Activated CD4-positive, alpha-beta T cell treated with anti-CD3 and anti-CD28 coated beads, Interleukin-10, Interleukin-2, amounts not matched to agents 100 ng/mL and 50 ng/mL, durations not matched to agents 16 hours and 8 hours (primary cell): ENCODE results near the gene PRSS27.

Experiments
- DNase-seq: peaks from one replicate; pipeline ENCODE4 v3.0.0-alpha.2; 2020

Gene PRSS27

DNA sequence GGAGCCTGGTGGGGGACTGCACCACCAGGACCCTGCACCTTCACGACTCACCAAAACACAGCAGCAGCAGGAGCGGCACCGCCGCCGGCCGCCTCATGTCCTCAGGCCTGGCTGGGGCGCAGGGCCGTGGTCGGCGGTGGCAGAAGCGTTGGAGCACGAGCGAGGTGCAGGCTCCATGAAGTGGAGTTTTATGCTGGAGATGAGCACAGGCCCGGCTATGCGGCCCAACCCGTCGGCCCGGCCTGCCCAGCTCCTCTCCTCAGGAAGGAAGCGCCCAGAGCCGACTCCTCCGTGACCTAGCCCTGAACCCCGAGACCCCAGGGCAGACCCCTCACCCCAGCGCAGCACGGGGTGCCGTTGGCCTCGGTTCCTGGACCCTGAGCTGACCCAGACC lies at the start of gene PRSS27:
TSS of gene PRSS27 (minus strand) at position 161 of the 394 bp plus-strand sequence. CDS start at position 97, 64 bp downstream.
- DNase-seq: no peak

- no peak for DNase-seq
Observed at GRCh38 chr16:2769675-2770056, 49.6 kb upstream of the PRSS27 start.

- no peak for DNase-seq
Observed at GRCh38 chr16:2769100-2769529, 49.1 kb upstream of the PRSS27 start.

DNA sequence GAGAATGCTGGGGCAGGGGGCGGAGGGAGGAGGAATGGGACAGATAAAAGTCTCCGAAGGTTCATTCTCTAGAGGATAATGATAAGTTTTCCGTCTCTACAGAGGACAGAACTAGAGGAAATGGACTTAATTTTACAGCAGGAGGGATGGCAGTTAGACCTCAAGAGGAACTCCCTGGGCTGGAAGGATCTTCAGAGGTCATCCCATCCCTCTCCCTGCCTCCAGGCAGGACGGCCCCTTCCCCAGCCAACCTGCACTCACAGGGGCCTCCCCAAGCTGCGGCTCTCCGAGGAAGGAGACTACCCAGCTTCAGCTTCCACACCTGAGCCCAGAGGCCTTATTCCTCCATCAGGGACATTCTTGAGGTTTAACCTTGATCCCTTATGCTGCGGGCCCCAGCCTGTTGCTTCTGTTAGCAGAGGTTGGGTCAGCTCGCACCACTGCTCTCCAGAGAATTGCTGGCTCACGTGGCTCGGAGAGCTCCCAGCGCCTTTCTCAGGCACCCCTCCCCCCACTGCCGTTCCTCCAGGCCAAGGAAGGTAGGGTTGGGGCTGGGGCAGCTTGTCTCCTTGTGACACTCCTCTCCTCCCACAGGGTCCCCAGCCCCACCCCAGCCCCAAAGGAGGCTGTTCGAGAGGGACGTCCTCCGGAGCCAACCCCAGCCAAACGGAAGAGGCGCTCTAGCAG lies 48.5 kb upstream of the PRSS27 start:
- DNase-seq: no peak

DNA sequence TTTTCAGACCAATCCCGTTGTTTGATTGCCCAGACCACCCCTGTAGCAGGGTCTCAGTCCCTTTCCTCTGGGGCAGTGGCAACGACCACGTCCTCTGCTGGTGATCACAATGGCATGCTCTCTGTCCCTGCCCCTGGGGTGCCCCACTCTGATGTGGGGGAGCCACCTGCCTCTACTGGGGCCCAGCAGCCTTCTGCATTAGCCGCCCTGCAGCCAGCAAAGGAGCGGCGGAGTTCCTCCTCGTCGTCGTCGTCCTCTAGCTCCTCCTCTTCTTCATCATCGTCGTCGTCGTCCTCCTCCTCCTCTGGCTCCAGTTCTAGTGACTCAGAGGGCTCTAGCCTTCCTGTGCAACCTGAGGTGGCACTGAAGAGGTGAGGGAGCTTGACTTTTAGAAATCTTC lies 47.9 kb upstream of the PRSS27 start:
- DNase-seq: no peak

DNA sequence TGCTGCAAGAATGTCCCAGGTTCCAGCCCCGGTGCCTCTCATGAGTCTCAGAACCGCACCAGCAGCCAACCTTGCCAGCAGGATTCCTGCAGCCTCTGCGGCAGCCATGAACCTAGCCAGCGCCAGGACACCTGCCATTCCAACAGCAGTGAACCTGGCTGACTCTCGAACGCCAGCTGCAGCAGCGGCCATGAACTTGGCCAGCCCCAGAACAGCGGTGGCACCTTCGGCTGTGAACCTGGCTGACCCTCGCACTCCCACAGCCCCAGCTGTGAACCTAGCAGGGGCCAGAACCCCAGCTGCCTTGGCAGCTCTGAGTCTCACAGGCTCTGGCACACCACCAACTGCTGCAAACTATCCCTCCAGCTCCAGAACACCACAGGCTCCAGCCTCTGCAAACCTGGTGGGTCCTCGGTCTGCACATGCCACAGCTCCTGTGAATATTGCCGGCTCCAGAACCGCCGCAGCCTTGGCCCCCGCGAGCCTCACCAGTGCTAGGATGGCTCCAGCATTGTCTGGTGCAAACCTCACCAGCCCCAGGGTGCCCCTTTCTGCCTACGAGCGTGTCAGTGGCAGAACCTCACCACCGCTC lies 47.2 kb upstream of the PRSS27 start:
- no peak for DNase-seq

DNA sequence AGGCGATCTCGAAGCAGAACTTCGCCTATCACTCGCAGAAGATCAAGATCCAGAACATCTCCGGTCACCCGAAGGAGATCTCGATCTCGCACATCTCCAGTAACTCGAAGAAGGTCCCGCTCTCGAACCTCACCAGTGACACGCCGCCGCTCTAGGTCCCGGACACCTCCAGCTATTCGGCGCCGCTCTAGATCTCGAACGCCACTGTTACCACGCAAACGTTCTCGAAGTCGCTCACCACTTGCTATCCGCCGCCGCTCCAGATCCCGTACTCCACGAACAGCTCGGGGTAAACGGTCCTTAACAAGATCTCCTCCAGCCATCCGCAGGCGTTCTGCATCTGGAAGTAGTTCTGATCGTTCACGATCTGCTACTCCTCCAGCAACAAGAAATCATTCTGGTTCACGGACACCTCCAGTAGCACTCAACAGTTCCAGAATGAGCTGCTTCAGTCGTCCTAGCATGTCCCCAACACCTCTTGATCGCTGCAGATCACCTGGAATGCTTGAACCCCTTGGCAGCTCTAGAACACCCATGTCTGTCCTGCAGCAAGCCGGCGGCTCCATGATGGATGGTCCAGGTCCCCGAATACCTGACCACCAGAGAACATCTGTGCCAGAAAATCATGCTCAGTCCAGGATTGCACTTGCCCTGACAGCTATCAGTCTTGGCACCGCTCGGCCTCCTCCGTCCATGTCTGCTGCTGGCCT lies 46.6 kb upstream of the PRSS27 start:
- DNase-seq: no peak

DNA sequence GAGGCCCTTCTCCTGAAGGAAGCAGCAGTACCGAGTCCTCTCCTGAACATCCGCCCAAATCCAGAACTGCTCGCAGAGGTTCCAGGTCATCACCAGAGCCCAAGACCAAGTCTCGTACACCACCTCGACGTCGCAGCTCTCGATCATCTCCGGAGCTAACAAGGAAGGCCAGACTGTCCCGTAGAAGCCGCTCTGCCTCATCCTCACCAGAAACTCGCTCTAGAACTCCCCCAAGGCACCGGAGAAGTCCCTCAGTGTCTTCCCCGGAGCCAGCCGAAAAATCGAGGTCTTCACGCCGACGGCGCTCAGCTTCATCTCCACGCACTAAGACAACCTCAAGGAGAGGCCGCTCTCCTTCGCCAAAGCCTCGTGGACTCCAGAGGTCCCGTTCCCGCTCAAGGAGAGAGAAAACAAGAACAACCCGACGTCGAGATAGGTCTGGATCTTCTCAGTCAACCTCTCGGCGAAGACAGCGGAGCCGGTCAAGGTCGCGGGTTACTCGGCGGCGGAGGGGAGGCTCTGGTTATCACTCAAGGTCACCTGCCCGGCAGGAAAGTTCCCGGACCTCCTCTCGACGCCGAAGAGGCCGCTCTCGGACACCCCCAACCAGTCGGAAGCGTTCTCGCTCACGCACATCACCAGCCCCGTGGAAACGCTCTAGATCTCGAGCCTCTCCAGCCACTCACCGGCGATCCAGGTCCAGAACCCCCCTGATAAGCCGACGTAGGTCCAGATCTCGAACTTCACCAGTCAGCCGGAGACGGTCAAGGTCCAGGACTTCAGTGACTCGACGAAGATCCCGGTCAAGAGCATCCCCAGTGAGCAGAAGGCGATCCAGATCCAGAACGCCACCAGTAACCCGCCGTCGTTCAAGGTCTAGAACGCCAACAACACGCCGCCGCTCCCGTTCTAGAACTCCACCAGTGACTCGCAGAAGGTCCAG lies 45.7 kb upstream of the PRSS27 start:
- no peak for DNase-seq

DNA sequence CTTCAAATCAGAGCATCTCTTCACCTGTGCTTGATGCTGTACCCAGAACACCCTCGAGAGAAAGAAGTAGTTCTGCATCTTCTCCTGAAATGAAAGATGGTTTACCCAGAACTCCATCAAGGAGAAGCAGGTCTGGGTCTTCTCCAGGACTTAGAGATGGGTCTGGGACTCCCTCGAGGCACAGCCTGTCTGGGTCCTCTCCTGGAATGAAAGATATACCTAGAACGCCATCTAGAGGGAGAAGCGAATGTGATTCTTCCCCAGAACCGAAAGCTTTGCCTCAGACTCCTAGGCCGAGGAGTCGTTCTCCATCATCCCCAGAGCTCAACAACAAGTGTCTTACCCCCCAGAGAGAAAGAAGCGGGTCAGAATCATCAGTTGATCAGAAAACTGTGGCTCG lies 44.7 kb upstream of the PRSS27 start:
- DNase-seq: no peak

GRCh38 chr16:2763173-2763572 lies 43.1 kb upstream of the PRSS27 start:
- DNase-seq: no peak

GRCh38 chr16:2762711-2763110 lies 42.7 kb upstream of the PRSS27 start:
- no peak for DNase-seq

DNA sequence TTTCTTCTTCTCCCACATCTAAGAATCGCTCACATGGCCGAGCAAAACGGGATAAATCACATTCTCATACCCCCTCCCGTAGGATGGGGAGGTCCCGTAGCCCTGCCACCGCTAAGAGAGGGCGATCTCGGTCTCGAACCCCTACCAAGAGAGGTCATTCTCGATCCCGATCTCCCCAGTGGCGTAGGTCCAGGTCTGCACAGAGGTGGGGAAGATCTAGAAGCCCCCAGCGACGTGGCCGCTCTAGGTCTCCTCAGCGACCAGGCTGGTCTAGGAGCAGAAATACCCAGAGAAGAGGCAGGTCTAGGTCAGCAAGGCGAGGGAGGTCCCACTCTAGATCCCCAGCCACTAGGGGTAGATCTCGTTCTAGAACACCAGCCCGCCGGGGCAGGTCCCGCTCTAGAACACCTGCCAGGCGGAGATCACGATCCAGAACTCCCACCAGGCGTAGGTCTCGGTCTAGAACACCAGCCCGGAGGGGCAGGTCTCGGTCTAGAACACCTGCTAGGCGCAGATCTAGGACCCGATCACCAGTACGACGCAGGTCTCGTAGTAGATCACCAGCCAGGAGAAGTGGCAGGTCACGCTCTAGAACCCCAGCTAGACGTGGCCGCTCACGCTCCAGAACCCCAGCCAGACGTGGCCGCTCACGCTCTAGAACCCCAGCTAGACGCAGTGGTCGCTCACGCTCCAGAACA lies 42.0 kb upstream of the PRSS27 start:
- DNase-seq: no peak

GRCh38 chr16:2761472-2761871 lies 41.4 kb upstream of the PRSS27 start:
- no peak for DNase-seq

DNA sequence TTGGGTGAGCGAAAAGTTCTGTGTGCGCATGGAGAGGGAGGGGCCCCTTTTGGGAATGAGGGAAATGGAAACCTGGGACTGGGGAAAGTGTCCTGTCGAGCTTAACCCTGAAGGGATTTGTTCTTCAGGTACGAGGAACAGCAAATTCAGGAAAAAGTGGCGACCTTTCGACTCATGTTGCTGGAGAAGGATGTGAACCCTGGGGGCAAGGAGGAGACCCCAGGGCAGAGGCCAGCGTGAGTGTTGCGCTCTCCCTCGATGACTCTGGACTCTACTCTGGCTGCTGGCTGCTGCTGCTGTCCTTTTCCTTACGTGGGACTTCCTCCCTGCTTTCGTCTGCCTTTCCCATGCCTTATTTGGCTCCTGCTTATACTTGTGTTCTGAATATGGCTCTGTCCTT lies 37.3 kb upstream of the PRSS27 start:
- DNase-seq: no peak

DNA sequence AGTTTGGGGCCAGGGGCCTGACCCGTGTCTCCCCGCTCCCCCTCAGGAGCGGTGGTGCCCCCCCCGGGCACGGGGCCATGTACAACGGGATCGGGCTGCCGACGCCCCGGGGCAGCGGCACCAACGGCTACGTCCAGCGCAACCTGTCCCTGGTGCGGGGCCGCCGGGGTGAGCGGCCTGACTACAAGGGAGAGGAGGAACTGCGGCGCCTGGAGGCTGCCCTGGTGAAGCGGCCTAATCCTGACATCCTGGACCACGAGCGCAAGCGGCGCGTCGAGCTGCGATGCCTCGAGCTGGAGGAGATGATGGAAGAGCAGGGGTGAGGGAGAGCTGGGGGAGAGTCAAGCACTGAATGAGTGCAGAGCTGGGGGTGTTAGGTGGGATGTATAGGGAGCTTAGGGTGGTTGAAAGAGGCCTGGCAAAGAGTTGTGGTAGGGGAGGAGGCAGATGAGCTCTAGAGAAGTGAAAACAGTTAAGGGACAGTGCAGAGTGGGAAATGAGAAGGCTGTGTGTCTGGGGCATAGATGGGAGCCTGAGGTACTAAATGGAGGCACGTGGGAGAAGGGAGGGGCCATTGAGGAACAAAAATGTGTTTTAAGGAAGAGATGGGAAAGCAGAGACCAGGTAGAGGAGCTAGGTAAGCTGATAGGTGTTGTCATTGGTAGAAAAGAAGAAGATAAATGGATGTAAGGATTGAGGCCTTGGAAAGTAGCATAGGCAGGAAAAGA lies 36.4 kb upstream of the PRSS27 start:
- no peak for DNase-seq

DNA sequence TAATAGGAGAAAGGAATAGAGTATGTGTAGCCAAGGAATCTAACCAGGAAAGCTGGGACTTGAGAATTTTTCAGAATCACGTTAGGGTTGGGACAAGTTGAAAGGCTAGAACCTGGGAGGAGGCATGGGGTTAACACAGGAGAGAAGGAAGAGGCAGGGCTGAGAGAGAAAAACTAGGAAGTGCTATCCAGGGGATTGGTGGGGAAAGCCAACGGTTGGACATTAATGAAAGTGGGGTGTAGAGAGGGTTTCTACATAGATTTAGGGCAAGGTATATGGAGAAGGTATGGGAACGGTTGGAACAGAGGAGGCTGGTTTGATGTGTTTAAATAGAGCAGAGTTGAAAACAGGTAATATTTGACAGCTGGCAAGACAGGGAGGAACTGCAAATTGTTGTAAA lies 35.1 kb upstream of the PRSS27 start:
- DNase-seq: no peak

DNA sequence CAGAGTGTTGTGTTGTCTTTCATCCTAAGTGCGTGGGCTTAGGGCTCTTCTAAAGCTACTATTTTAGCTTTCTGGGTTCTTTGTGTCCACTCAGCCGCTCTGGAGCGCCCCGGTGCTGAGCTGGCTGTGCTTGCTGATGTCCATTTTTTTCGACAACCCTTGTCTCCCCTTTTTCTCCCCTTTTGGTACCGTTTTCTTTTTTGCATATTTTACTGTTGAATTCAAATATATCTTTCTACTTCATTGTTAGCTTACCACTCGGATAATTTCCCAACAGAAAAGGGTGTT lies 33.7 kb upstream of the PRSS27 start:
- no peak for DNase-seq

DNA sequence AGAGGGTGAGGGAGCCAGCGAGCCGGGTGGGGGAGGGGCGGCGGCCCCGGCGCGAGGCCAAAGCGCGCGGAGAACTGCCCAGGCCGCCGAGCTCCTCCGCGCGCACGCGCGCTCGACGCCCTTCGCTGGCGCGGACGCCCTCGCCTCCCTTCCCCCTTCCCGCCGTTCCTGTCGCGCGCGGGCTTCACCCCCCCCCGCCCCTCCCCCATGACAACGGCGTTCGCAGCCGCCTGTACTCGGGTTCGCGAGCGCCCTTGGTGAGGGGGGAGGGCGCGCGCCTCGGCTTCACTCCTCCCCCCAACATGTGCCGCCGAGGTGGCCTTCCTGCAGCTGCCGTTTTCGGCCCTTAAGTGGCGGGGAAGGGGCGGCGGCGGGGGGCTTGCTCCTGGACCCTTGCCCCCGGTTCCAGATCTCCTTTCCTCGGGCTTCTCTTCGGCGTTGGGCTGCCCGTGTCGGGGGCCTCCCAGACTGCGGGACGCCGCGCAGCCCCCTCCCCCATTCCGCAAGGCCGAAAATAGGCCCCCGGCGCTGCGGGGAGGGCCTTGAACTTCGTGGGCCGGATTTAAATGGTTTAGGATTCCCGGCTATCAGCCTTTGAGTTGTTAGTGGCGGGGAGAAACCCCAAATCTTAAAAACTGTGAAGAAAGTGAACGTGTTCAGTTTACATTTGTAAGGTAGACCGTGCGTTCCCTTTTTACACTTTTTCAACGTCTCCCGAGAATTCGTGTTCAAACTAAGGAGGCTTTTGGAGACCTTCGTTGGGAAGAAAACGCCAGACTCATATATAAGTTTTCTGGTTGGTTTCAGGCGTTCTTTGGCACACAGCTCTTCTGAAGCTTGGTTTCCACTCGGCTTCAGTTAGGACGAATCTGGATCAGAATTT lies 33.1 kb upstream of the PRSS27 start:
- DNase-seq: peak; percentile 84

- DNase-seq: peak; percentile 97
Observed at GRCh38 chr16:2752035-2752849, 32.2 kb upstream of the PRSS27 start, which contains the start of gene SRRM2. SRRM2 (plus strand) TSS chr16:2752638; CDS start chr16:2756365, 3,727 bp downstream.

GRCh38 chr16:2751577-2752034 lies 31.6 kb upstream of the PRSS27 start:
- DNase-seq: peak; percentile 74
